Effector CD4-positive, alpha-beta T cell (primary cell): ENCODE data around the gene LRRC8D.

Experiments used
- DNase-seq: peaks from one replicate; pipeline ENCODE4 v3.0.0-alpha.2; 2020

Gene LRRC8D

GRCh38 chr1:89898150-89898549 is 77.3 kb downstream of the LRRC8D start:
- no peak for DNase-seq

- DNase-seq: no peak
These were observed 78.1 kb downstream of the LRRC8D start for GRCh38 chr1:89898695-89899470.

- DNase-seq: no peak
These were observed 79.5 kb downstream of the LRRC8D start for GRCh38 chr1:89900323-89900722.

GRCh38 chr1:89900791-89901708 is 80.2 kb downstream of the LRRC8D start:
- no peak for DNase-seq

GRCh38 chr1:89901957-89902669 is 81.3 kb downstream of the LRRC8D start:
- DNase-seq: no peak

GRCh38 chr1:89903550-89903949 is 82.7 kb downstream of the LRRC8D start:
- DNase-seq: no peak

GRCh38 chr1:89904219-89904980 is 83.6 kb downstream of the LRRC8D start:
- no peak for DNase-seq

GRCh38 chr1:89905395-89906058 is 84.7 kb downstream of the LRRC8D start:
- no peak for DNase-seq

- no peak for DNase-seq
These were observed 85.3 kb downstream of the LRRC8D start for GRCh38 chr1:89906088-89906487.

GRCh38 chr1:89907727-89908212 is 86.9 kb downstream of the LRRC8D start:
- DNase-seq: no peak

- DNase-seq: no peak
These were observed 87.4 kb downstream of the LRRC8D start for GRCh38 chr1:89908273-89908671.

GRCh38 chr1:89908672-89909436 is 88.0 kb downstream of the LRRC8D start:
- DNase-seq: no peak

GRCh38 chr1:89910268-89910667 is 89.4 kb downstream of the LRRC8D start:
- no peak for DNase-seq

- DNase-seq: no peak
These were observed 89.9 kb downstream of the LRRC8D start for GRCh38 chr1:89910780-89911179.

GRCh38 chr1:89911191-89911991 is 90.6 kb downstream of the LRRC8D start:
- no peak for DNase-seq

GRCh38 chr1:89912073-89912472 is 91.2 kb downstream of the LRRC8D start:
- DNase-seq: no peak

- DNase-seq: no peak
These were observed 92.7 kb downstream of the LRRC8D start for GRCh38 chr1:89913353-89914095.

- no peak for DNase-seq
These were observed 96.5 kb downstream of the LRRC8D start for GRCh38 chr1:89917353-89917752.

- DNase-seq: no peak
These were observed 97.4 kb downstream of the LRRC8D start for GRCh38 chr1:89918127-89918793.
